BJ (cell line): Measurements from ENCODE around the gene FNIP1. TPM values are rescaled to one million over a fixed set of nuclear protein-coding genes. Genes with fewer than 3 reads are reported as not detected.

Source experiments
- CTCF ChIA-PET: fragments of 350-600 bp; formaldehyde crosslinking; extraction: SDS; loops from one replicate; lab custom pipeline; 2021; ENCODE audit warnings: antibody characterized with exemption, inconsistent platforms; lab: Yijun Ruan, JAX
- POLR2A ChIA-PET: fragments of 300-600 bp; sonication (Branson Sonifier 250); formaldehyde crosslinking; extraction: SDS; loops from one replicate; lab custom pipeline; 2021; ENCODE audit warnings: antibody characterized with exemption; lab: Charles Lee
- DNase-seq: peaks from one replicate; pipeline ENCODE4 v3.0.0-alpha.2; 2011; ENCODE audit warnings: low read depth
- H3K27me3 ChIP-seq: 2 replicates; pipeline ENCODE4 v1.6.0; 2011; ENCODE audit warnings: low read length; ENCODE audit not compliant: control insufficient read depth, insufficient read depth
- H3K36me3 ChIP-seq: 2 replicates; pipeline ENCODE4 v1.5.1; 2011; ENCODE audit warnings: low read length; ENCODE audit not compliant: control insufficient read depth, insufficient read depth
- H3K4me3 ChIP-seq: 2 replicates; pipeline ENCODE4 v1.5.1; 2011; ENCODE audit warnings: low read depth, mild to moderate bottlenecking, control low read depth, low read length
- CTCF ChIP-seq: IDR thresholded peaks from 2 replicates; pipeline ENCODE4 v1.5.1; 2011; ENCODE audit warnings: low read depth, mild to moderate bottlenecking, control low read depth, inconsistent platforms, low read length, moderate library complexity; ENCODE audit not compliant: insufficient read depth
- polyA plus RNA-seq: library from polyadenylated mRNA; depleted of rRNA; stranded (reverse); fragments of >200 nt; gene quantifications from 2 replicates; pipeline ENCODE4 v1.2.3, GENCODE V29; 2011

FNIP1 gene
- polyA plus RNA-seq, 1 experiment: 5.3 TPM

GRCh38 chr5:131792896-131793295 lies 3.9 kb downstream of the FNIP1 start:
- Histone ChIP-seq H3K36me3 (no peaks in the 10 kb centered on the region), H3K4me3 (no peak overlapping the region), H3K27me3 (no peaks in the 10 kb centered on the region)
- CTCF ChIA-PET: no interaction called here
- POLR2A ChIA-PET: no interaction called here
- no peak for DNase-seq
- no peak for TF ChIP-seq CTCF

- H3K27me3 ChIP-seq: no peaks in the 10 kb centered on the region
- TF ChIP-seq CTCF: no peak
- CTCF ChIA-PET: no interaction called here
- POLR2A ChIA-PET: no interaction called here
- no peak for DNase-seq
- no peak overlapping the region for H3K4me3 ChIP-seq
- H3K36me3 ChIP-seq: no peaks in the 10 kb centered on the region
These were observed 5.0 kb downstream of the FNIP1 start for GRCh38 chr5:131791866-131792265.

GRCh38 chr5:131790550-131790949 lies 6.3 kb downstream of the FNIP1 start:
- CTCF ChIA-PET: no interaction called here
- Histone ChIP-seq H3K4me3 (no peak overlapping the region), H3K36me3 (no peaks in the 10 kb centered on the region), H3K27me3 (no peaks in the 10 kb centered on the region)
- TF ChIP-seq CTCF: no peak
- POLR2A ChIA-PET: interaction anchor here (0.5 kb wide), 1 partner anchor 72 kb away, joined by 3 read pairs; no protein-coding TSS in a partner anchor
- no peak for DNase-seq

- Histone ChIP-seq H3K27me3 (no peaks in the 10 kb centered on the region), H3K36me3 (no peaks in the 10 kb centered on the region), H3K4me3 (no peak overlapping the region)
- ChIA-PET POLR2A (no interaction called here), CTCF (no interaction called here)
- DNase-seq: no peak
- no peak for TF ChIP-seq CTCF
These were observed 7.1 kb downstream of the FNIP1 start for GRCh38 chr5:131789765-131790164.

GRCh38 chr5:131787736-131788135 lies 9.1 kb downstream of the FNIP1 start:
- no peak for TF ChIP-seq CTCF
- ChIA-PET CTCF (no interaction called here), POLR2A (no interaction called here)
- Histone ChIP-seq H3K36me3 (no peaks in the 10 kb centered on the region), H3K4me3 (no peak overlapping the region), H3K27me3 (no peaks in the 10 kb centered on the region)
- DNase-seq: no peak
